GM12878 (cell line): ENCODE data around the gene OPA1. TPM values are rescaled to one million over a fixed set of nuclear protein-coding genes. Genes with fewer than 3 reads are reported as not detected.

ENCODE experiments used
- ATF7 ChIP-seq: fragments of 450-650 bp; IDR thresholded peaks from 2 replicates; pipeline ENCODE4 v1.6.1; 2016; ENCODE audit warnings: low read depth, mild to moderate bottlenecking
- BCL11A ChIP-seq: IDR thresholded peaks from 2 replicates; pipeline ENCODE4 v1.6.1; 2011; ENCODE audit warnings: low read depth, low read length
- CREB1 ChIP-seq: IDR thresholded peaks from 2 replicates; pipeline ENCODE4 v1.6.1; 2012; ENCODE audit warnings: low read depth, mild to moderate bottlenecking, inconsistent platforms
- CREM ChIP-seq: IDR thresholded peaks from 2 replicates; pipeline ENCODE4 v1.6.1; 2014; ENCODE audit warnings: antibody characterized with exemption, low read depth
- FOXK2 ChIP-seq: fragments of 450-650 bp; IDR thresholded peaks from 2 replicates; pipeline ENCODE4 v1.6.1; 2017; ENCODE audit warnings: mild to moderate bottlenecking, moderate library complexity
- HCFC1 ChIP-seq: fragments of 150-350 bp; IDR thresholded peaks from 2 replicates; pipeline ENCODE4 v1.6.1; 2014; ENCODE audit warnings: low read length
- HDAC2 ChIP-seq: fragments of 200-600 bp; sonication (generic); IDR thresholded peaks from 2 replicates; pipeline ENCODE4 v1.6.1; 2017
- JUNB ChIP-seq: IDR thresholded peaks from 2 replicates; pipeline ENCODE4 v1.6.1; 2016; ENCODE audit warnings: antibody characterized with exemption, mild to moderate bottlenecking
- JUND ChIP-seq: IDR thresholded peaks from 2 replicates; pipeline ENCODE4 v1.6.1; 2012; ENCODE audit warnings: low read depth, mild to moderate bottlenecking, low read length, improper control_type of control experiment, moderate library complexity
- LARP7 ChIP-seq: fragments of 450-650 bp; IDR thresholded peaks from 2 replicates; pipeline ENCODE4 v1.6.1; 2017; ENCODE audit warnings: mild to moderate bottlenecking
- MYB ChIP-seq: fragments of 150-350 bp; IDR thresholded peaks from 2 replicates; pipeline ENCODE4 v1.6.1; 2014; ENCODE audit warnings: mild to moderate bottlenecking, low read depth, low read length, borderline replicate concordance
- PAX5 ChIP-seq: IDR thresholded peaks from 2 replicates; pipeline ENCODE4 v1.6.1; 2011; ENCODE audit warnings: low read depth, low read length, borderline replicate concordance
- RB1 ChIP-seq: fragments of 450-650 bp; formaldehyde crosslinking; IDR thresholded peaks from 2 replicates; pipeline ENCODE4 v1.6.1; 2017; ENCODE audit warnings: mild to moderate bottlenecking, borderline replicate concordance
- RCOR1 ChIP-seq: conservative IDR thresholded peaks from 2 replicates; pipeline ENCODE4 v1.6.1; 2012; ENCODE audit warnings: low read depth, low read length, improper control_type of control experiment
- SREBF1 ChIP-seq: IDR thresholded peaks from 2 replicates; pipeline ENCODE4 v1.6.1; 2012; ENCODE audit warnings: mild to moderate bottlenecking, low read length
- TCF12 ChIP-seq: IDR thresholded peaks from 2 replicates; pipeline ENCODE4 v1.6.1; 2011; ENCODE audit warnings: low read depth, mild to moderate bottlenecking, low read length
- polyA plus RNA-seq, 11 experiments: library from polyadenylated mRNA; depleted of rRNA in 4 of 11; unstranded in 6 of 11; stranded (reverse) in 5 of 11; fragments of >200 nt; fragmentation: Nextera tagmentation in 4 of 11; fragmentation: Illumina TruSeq in 1 of 11; extraction: Ambion mirVana in 4 of 11; extraction: Trizol in 1 of 11; gene quantifications; 1 replicate in 1 of 11; 2 replicates in 10 of 11; pipeline versions ENCODE4 v1.2.1 to v1.2.3, GENCODE V29; 2011 to 2016; ENCODE audit warnings: inconsistent platforms in 2 of 11, missing spikeins in 2 of 11, low read depth in 1 of 11
- total RNA-seq, 4 experiments: library from RNA; depleted of rRNA in 3 of 4; stranded (reverse); fragments of >200 nt in 3 of 4; fragmentation: Illumina TruSeq in 1 of 4; extraction: Trizol in 1 of 4; gene quantifications; 2 replicates each; pipeline versions ENCODE4 v1.2.1 to v1.2.3, GENCODE V29; 2013 to 2021
- TF ChIP-seq, protein P1 (sequence below): fragments of 450-650 bp; formaldehyde crosslinking; IDR thresholded peaks from 2 replicates; pipeline ENCODE4 v1.4.0; 2022; ENCODE audit warnings: mild to moderate bottlenecking, moderate library complexity
- TF ChIP-seq, protein P2 (sequence below): IDR thresholded peaks from 2 replicates; pipeline ENCODE4 v1.6.1; 2012; ENCODE audit warnings: low read depth, low read length, improper control_type of control experiment
- TF ChIP-seq, protein P3 (sequence below): fragments of 150-350 bp; IDR thresholded peaks from 2 replicates; pipeline ENCODE4 v1.6.1; 2014; ENCODE audit warnings: mild to moderate bottlenecking, low read depth, low read length
- TF ChIP-seq, protein P4 (sequence below): fragments of 450-650 bp; formaldehyde crosslinking; IDR thresholded peaks from 2 replicates; pipeline ENCODE4 v1.4.0; 2020; ENCODE audit warnings: mild to moderate bottlenecking, moderate library complexity
- TF ChIP-seq, protein P5 (sequence below): fragments of 450-650 bp; IDR thresholded peaks from 2 replicates; pipeline ENCODE4 v1.6.1; 2014; ENCODE audit warnings: mild to moderate bottlenecking

OPA1 gene
- total and polyA plus RNA-seq, 10 of the 15 experiments (the other 5 are each of a cell fraction or from before 2014, with no cell fraction given): 14.7 to 108 (median 59.3) TPM

DNA sequence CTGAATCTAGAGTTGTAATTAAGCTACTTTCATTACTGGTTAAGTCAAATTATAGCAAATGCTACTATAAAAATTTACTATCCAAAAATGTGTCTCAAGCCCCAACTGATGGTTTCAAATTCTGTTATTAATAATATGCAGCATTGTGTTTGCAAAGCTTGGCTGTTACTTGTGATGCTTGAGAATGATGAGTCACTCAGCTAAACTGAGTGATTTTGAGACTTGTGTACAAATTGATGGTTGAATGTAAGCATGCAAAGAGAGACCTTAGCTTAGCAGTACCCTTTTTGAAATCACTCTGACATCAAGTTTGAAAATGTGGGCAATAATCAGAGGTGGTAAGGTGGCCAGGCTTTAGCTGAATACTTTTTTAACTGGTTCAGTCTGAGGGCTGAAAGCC is 27.6 kb downstream of the OPA1 start (continued):
- TF ChIP-seq, protein P1, sequence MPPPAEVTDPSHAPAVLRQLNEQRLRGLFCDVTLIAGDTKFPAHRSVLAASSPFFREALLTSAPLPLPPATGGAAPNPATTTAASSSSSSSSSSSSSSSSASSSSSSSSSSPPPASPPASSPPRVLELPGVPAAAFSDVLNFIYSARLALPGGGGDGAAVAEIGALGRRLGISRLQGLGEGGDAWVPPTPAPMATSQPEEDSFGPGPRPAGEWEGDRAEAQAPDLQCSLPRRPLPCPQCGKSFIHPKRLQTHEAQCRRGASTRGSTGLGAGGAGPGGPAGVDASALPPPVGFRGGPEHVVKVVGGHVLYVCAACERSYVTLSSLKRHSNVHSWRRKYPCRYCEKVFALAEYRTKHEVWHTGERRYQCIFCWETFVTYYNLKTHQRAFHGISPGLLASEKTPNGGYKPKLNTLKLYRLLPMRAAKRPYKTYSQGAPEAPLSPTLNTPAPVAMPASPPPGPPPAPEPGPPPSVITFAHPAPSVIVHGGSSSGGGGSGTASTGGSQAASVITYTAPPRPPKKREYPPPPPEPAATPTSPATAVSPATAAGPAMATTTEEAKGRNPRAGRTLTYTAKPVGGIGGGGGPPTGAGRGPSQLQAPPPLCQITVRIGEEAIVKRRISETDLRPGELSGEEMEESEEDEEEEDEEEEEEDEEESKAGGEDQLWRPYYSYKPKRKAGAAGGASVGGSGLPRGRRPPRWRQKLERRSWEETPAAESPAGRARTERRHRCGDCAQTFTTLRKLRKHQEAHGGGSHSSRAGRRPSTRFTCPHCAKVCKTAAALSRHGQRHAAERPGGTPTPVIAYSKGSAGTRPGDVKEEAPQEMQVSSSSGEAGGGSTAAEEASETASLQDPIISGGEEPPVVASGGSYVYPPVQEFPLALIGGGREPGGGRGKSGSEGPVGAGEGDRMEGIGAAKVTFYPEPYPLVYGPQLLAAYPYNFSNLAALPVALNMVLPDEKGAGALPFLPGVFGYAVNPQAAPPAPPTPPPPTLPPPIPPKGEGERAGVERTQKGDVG (CRISPR knock-in tag): no peak
- no peak for TF ChIP-seq ATF7
- TF ChIP-seq, protein P2, sequence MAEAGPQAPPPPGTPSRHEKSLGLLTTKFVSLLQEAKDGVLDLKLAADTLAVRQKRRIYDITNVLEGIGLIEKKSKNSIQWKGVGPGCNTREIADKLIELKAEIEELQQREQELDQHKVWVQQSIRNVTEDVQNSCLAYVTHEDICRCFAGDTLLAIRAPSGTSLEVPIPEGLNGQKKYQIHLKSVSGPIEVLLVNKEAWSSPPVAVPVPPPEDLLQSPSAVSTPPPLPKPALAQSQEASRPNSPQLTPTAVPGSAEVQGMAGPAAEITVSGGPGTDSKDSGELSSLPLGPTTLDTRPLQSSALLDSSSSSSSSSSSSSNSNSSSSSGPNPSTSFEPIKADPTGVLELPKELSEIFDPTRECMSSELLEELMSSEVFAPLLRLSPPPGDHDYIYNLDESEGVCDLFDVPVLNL: no peak
- TF ChIP-seq, protein P3, sequence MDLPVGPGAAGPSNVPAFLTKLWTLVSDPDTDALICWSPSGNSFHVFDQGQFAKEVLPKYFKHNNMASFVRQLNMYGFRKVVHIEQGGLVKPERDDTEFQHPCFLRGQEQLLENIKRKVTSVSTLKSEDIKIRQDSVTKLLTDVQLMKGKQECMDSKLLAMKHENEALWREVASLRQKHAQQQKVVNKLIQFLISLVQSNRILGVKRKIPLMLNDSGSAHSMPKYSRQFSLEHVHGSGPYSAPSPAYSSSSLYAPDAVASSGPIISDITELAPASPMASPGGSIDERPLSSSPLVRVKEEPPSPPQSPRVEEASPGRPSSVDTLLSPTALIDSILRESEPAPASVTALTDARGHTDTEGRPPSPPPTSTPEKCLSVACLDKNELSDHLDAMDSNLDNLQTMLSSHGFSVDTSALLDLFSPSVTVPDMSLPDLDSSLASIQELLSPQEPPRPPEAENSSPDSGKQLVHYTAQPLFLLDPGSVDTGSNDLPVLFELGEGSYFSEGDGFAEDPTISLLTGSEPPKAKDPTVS: no peak
- TF ChIP-seq, protein P4, sequence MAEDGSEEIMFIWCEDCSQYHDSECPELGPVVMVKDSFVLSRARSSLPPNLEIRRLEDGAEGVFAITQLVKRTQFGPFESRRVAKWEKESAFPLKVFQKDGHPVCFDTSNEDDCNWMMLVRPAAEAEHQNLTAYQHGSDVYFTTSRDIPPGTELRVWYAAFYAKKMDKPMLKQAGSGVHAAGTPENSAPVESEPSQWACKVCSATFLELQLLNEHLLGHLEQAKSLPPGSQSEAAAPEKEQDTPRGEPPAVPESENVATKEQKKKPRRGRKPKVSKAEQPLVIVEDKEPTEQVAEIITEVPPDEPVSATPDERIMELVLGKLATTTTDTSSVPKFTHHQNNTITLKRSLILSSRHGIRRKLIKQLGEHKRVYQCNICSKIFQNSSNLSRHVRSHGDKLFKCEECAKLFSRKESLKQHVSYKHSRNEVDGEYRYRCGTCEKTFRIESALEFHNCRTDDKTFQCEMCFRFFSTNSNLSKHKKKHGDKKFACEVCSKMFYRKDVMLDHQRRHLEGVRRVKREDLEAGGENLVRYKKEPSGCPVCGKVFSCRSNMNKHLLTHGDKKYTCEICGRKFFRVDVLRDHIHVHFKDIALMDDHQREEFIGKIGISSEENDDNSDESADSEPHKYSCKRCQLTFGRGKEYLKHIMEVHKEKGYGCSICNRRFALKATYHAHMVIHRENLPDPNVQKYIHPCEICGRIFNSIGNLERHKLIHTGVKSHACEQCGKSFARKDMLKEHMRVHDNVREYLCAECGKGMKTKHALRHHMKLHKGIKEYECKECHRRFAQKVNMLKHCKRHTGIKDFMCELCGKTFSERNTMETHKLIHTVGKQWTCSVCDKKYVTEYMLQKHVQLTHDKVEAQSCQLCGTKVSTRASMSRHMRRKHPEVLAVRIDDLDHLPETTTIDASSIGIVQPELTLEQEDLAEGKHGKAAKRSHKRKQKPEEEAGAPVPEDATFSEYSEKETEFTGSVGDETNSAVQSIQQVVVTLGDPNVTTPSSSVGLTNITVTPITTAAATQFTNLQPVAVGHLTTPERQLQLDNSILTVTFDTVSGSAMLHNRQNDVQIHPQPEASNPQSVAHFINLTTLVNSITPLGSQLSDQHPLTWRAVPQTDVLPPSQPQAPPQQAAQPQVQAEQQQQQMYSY: no peak
- TF ChIP-seq HCFC1: no peak
- TF ChIP-seq RB1: no peak
- TF ChIP-seq RCOR1: no peak
- TF ChIP-seq MYB: no peak
- no peak for TF ChIP-seq CREB1
- TF ChIP-seq LARP7: no peak
- no peak for TF ChIP-seq FOXK2
- TF ChIP-seq BCL11A: 0 out of 2 replicates have a peak, but pooled peaks have one; percentile 39
- TF ChIP-seq CREM: peak; percentile 61
- no peak for TF ChIP-seq HDAC2
- no peak for TF ChIP-seq SREBF1
- no peak for TF ChIP-seq JUND
- no peak for TF ChIP-seq TCF12
- peak; percentile 85 for TF ChIP-seq JUNB
- TF ChIP-seq PAX5: no peak
- TF ChIP-seq, protein P5, sequence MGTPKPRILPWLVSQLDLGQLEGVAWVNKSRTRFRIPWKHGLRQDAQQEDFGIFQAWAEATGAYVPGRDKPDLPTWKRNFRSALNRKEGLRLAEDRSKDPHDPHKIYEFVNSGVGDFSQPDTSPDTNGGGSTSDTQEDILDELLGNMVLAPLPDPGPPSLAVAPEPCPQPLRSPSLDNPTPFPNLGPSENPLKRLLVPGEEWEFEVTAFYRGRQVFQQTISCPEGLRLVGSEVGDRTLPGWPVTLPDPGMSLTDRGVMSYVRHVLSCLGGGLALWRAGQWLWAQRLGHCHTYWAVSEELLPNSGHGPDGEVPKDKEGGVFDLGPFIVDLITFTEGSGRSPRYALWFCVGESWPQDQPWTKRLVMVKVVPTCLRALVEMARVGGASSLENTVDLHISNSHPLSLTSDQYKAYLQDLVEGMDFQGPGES: no peak
